GM21529 (cell line): ENCODE measurements around the gene CTSF.
"Not testable (repeated sequence)": the region's sequence is repeated elsewhere in the genome, so short reads cannot be mapped to it uniquely, and the experiment has no call there.

ENCODE experiments used
- ATAC-seq: cut with Tn5 transposase; IDR thresholded peaks from one replicate; pipeline ENCODE4 v1.9.1; 2021; ENCODE audit not compliant: unreplicated experiment

The CTSF gene

GRCh38 chr11:66568124-66568916 lies at the start of gene CTSF:
TSS of gene CTSF (minus strand) at chr11:66568606. CDS start at chr11:66568486, 120 bp downstream.
- no peak for ATAC-seq

GRCh38 chr11:66617155-66617834 lies 48.9 kb upstream of the CTSF start:
- no peak for ATAC-seq

- peak; percentile 89 for ATAC-seq
Measured at GRCh38 chr11:66616379-66617154, 48.2 kb upstream of the CTSF start, which contains the start of gene RBM14. TSS of gene RBM14 (plus strand) at chr11:66616630. CDS start at chr11:66616721, 91 bp downstream.

GRCh38 chr11:66614073-66614472 lies 45.7 kb upstream of the CTSF start:
- no peak for ATAC-seq

- ATAC-seq = no peak
Measured at GRCh38 chr11:66612458-66612857, 44.1 kb upstream of the CTSF start.

GRCh38 chr11:66609721-66610617 lies 41.6 kb upstream of the CTSF start:
- no peak for ATAC-seq

GRCh38 chr11:66607126-66607834 lies 38.9 kb upstream of the CTSF start:
- ATAC-seq = no peak

- not testable (repeated sequence) for ATAC-seq
Measured at GRCh38 chr11:66606608-66607007, 38.2 kb upstream of the CTSF start.

- ATAC-seq = no peak
Measured at GRCh38 chr11:66604155-66604554, 35.7 kb upstream of the CTSF start.

GRCh38 chr11:66603072-66603471 lies 34.7 kb upstream of the CTSF start:
- ATAC-seq = no peak

GRCh38 chr11:66600631-66601233 lies 32.3 kb upstream of the CTSF start:
- no peak for ATAC-seq

GRCh38 chr11:66600219-66600618 lies 31.8 kb upstream of the CTSF start:
- no peak for ATAC-seq

GRCh38 chr11:66598993-66599392 lies 30.6 kb upstream of the CTSF start:
- ATAC-seq = no peak

- no peak for ATAC-seq
Measured at GRCh38 chr11:66595245-66595904, 27.0 kb upstream of the CTSF start.

GRCh38 chr11:66593650-66594049 lies 25.2 kb upstream of the CTSF start:
- no peak for ATAC-seq

- no peak for ATAC-seq
Measured at GRCh38 chr11:66593303-66593635, 24.9 kb upstream of the CTSF start.

GRCh38 chr11:66592457-66593302 lies 24.3 kb upstream of the CTSF start, which contains the start of the genes CCDC87 and CCS:
TSS of gene CCDC87 (minus strand) at chr11:66593063. CDS start at chr11:66593015, 48 bp downstream.
TSS of gene CCS (plus strand) at chr11:66593185. CDS start at chr11:66593262, 77 bp downstream.
- ATAC-seq = peak; percentile 92

GRCh38 chr11:66591175-66591574 lies 22.8 kb upstream of the CTSF start:
- ATAC-seq = no peak
